HepG2 (cell line): ENCODE data around the gene GJC1. TPM values are rescaled to one million over a fixed set of nuclear protein-coding genes. Genes with fewer than 3 reads are reported as not detected.

ENCODE experiments used
- ATAC-seq: fragments of 200-7000 bp; cut with Tn5 transposase; 3 replicates; pipeline ENCODE4 v1.9.1; 2020; ENCODE audit warnings: mild to moderate bottlenecking, moderate library complexity
- BruUV-seq: library from RNA; stranded (reverse); fragments of 400-500 nt; replicated peaks from 2 replicates; lab custom pipeline; 2021; lab: Mats Ljungman, UMichigan
- CTCF ChIA-PET: fragments of 300-600 bp; formaldehyde crosslinking; extraction: SDS; loops from one replicate; lab custom pipeline; 2021; ENCODE audit warnings: low total read pairs, inconsistent platforms, low intra/inter-chr PET ratio; lab: Yijun Ruan, JAX
- POLR2A ChIA-PET: fragments of 350-600 bp; sonication (Branson Sonifier 250); formaldehyde crosslinking; loops from one replicate; lab custom pipeline; 2020; ENCODE audit warnings: antibody characterized with exemption, inconsistent platforms; lab: Yijun Ruan, JAX
- DNase-seq: peaks from one replicate; pipeline ENCODE4 v3.0.0-alpha.2; 2015; ENCODE audit warnings: low spot score
- FAIRE-seq: peaks from 3 replicates; lab custom pipeline; 2011; peaks lifted over from hg19 to GRCh38; lab: Jason Lieb, UNC
- H2AFZ ChIP-seq: one replicate; pipeline ENCODE4 v1.6.1; 2011; ENCODE audit warnings: low read length, inconsistent platforms
- H3K27ac ChIP-seq: fragments of 300-600 bp; 3 replicates; pipeline ENCODE4 v1.8.0; 2011; ENCODE audit warnings: mixed run types, mild to moderate bottlenecking, mixed read lengths, low read length, inconsistent platforms; ENCODE audit not compliant: insufficient read depth; ENCODE audit errors: extremely low read length
- H3K27me3 ChIP-seq, 2 experiments: fragments of 200-600 bp in 1 of 2; 2 replicates in 1 of 2; 3 replicates in 1 of 2; pipeline versions ENCODE4 v1.6.0 to v1.8.0; 2011; ENCODE audit warnings: low read length in 2 of 2, mild to moderate bottlenecking in 2 of 2, moderate library complexity in 2 of 2, inconsistent platforms in 1 of 2; ENCODE audit not compliant: insufficient read depth in 2 of 2, control insufficient read depth in 1 of 2
- H3K36me3 ChIP-seq, 2 experiments: fragments of 200-600 bp in 1 of 2; replicated peaks in 1 of 2; 2 replicates in 1 of 2; 3 replicates in 1 of 2; pipeline versions ENCODE4 v1.5.1 to v1.8.0; 2011; ENCODE audit warnings: low read length in 2 of 2, inconsistent platforms in 1 of 2; ENCODE audit not compliant: insufficient read depth in 2 of 2, control insufficient read depth in 1 of 2
- H3K4me1 ChIP-seq: 2 replicates; pipeline ENCODE4 v1.5.1; 2012; ENCODE audit warnings: low read length, inconsistent platforms; ENCODE audit not compliant: insufficient read depth
- H3K4me2 ChIP-seq: 2 replicates; pipeline ENCODE4 v1.6.0; 2011; ENCODE audit warnings: low read depth, low read length, inconsistent platforms
- H3K4me3 ChIP-seq, 3 experiments: fragments of 200-600 bp in 1 of 3; sonication (generic), shearing (Covaris generic) in 1 of 3; replicated peaks in 1 of 3; 2 replicates each; pipeline ENCODE4 v1.5.1; 2011 to 2016; ENCODE audit warnings: low read length in 3 of 3, inconsistent platforms in 2 of 3, low read depth in 2 of 3, mild to moderate bottlenecking in 2 of 3, control low read depth in 1 of 3, mixed read lengths in 1 of 3; ENCODE audit not compliant: insufficient read depth in 1 of 3
- H3K79me2 ChIP-seq: one replicate; pipeline ENCODE4 v1.6.1; 2011; ENCODE audit warnings: low read length, inconsistent platforms; ENCODE audit not compliant: insufficient read depth
- H3K9ac ChIP-seq: 2 replicates; pipeline ENCODE4 v1.6.0; 2011; ENCODE audit warnings: mild to moderate bottlenecking, low read depth, low read length, inconsistent platforms; ENCODE audit not compliant: insufficient read depth
- H3K9me3 ChIP-seq: 2 replicates; pipeline ENCODE4 v1.5.1; 2012; ENCODE audit warnings: mild to moderate bottlenecking, low read length
- H4K20me1 ChIP-seq: 2 replicates; pipeline ENCODE4 v1.6.0; 2011; ENCODE audit warnings: inconsistent platforms, mild to moderate bottlenecking, low read length, moderate library complexity; ENCODE audit not compliant: insufficient read depth
- MEF2D ChIP-seq: sonication (generic); formaldehyde crosslinking; IDR thresholded peaks from 2 replicates; pipeline ENCODE4 v1.5.1; 2020; ENCODE audit warnings: mild to moderate bottlenecking, missing genetic modification reagents
- PAXIP1 ChIP-seq: sonication (generic); formaldehyde crosslinking; conservative IDR thresholded peaks from 2 replicates; pipeline ENCODE4 v1.4.0; 2020; ENCODE audit warnings: mild to moderate bottlenecking, missing genetic modification reagents, moderate library complexity
- RERE ChIP-seq: IDR thresholded peaks from 2 replicates; pipeline ENCODE4 v1.6.1; 2016; ENCODE audit warnings: low read depth, missing genetic modification reagents, missing compliant biosample characterization
- TOE1 ChIP-seq: sonication (generic); formaldehyde crosslinking; IDR thresholded peaks from 2 replicates; pipeline ENCODE4 v1.4.0; 2020; ENCODE audit warnings: mild to moderate bottlenecking, missing genetic modification reagents
- ZNF646 ChIP-seq: sonication (generic); formaldehyde crosslinking; IDR thresholded peaks from 2 replicates; pipeline ENCODE4 v1.9.0; 2021; ENCODE audit warnings: mild to moderate bottlenecking, missing genetic modification reagents
- WGBS: methylation state at CpG from one replicate; pipeline ENCODE4 v1.1.6; 2017; ENCODE audit warnings: low lambda C conversion rate; 5-methylcytosine and 5-hydroxymethylcytosine counted together
- in situ Hi-C: cut with HindIII; loops from 2 replicates; pipeline ENCODE4 v1.10.0; 2017; ENCODE audit warnings: low pct_unique_long_range_greater_than_20kb; ENCODE audit not compliant: extremely low pct_ligation_motif_present
- intact Hi-C: fragments of 100-400 bp; cut with micrococcal nuclease; formaldehyde crosslinking; loops from one replicate; pipeline ENCODE4 v1.10.0; 2022; ENCODE audit not compliant: unreplicated experiment
- polyA plus RNA-seq, 8 experiments: library from polyadenylated mRNA; depleted of rRNA in 3 of 8; stranded (reverse) in 7 of 8; unstranded in 1 of 8; fragments of >200 nt; fragmentation: Illumina TruSeq in 4 of 8; extraction: Trizol in 4 of 8; gene quantifications; 2 replicates each; pipeline versions ENCODE4 v1.2.1 to v1.2.3, GENCODE V29; 2011 to 2016; ENCODE audit warnings: low read depth in 4 of 8, missing spikeins in 1 of 8, mixed read lengths in 1 of 8; ENCODE audit not compliant: insufficient read depth in 1 of 8
- total RNA-seq, 5 experiments: library from RNA; depleted of rRNA; stranded (reverse); fragments of >200 nt; fragmentation: Illumina TruSeq; extraction: Trizol; gene quantifications; 2 replicates each; pipeline ENCODE4 v1.2.3, GENCODE V29; 2016; ENCODE audit warnings: low read depth in 1 of 5

The GJC1 gene
- total and polyA plus RNA-seq, 2 of the 13 experiments (the other 11 are each of a cell fraction or from before 2014, with no cell fraction given) = 1.7 TPM

GRCh38 chr17:44798356-44798755 is 31.7 kb downstream of the GJC1 start:
- in situ Hi-C loops (loop anchor here (25.0 kb wide), 1 partner anchor 214 kb away; no protein-coding TSS in a partner anchor), intact Hi-C loops (no loop called here)
- Histone ChIP-seq H3K27ac (no peak overlapping the region), H3K4me2 (no peak overlapping the region), H3K36me3 (0 out of 5 replicates have a peak, but pooled peaks cover 0 to 1% of the 10 kb centered on the region in 2 experiments), H3K4me1 (peaks cover 22% of the 10 kb centered on the region), H3K9ac (no peak overlapping the region), H3K79me2 (no peaks in the 10 kb centered on the region), H4K20me1 (no peaks in the 10 kb centered on the region), H3K4me3 (no peak overlapping the region), H2AFZ (no peak overlapping the region), H3K9me3 (no peaks in the 10 kb centered on the region), H3K27me3 (peaks cover 0 to 3% of the 10 kb centered on the region in 2 experiments; a peak in 2 of 5 replicates)
- 23% methylated on average over 2 of the region's 2 CpGs for WGBS
- ATAC-seq (no peak), FAIRE-seq (no peak), DNase-seq (no peak)
- ChIA-PET CTCF (no interaction called here), POLR2A (interaction anchor here (0.6 kb wide), 1 partner anchor 29 kb away, joined by 3 read pairs; no protein-coding TSS in a partner anchor)
- no TSS peak for BruUV-seq
- TF ChIP-seq ZNF646 (no peak), RERE (no peak), TOE1 (CRISPR knock-in tag) (no peak), MEF2D (CRISPR knock-in tag) (no peak), PAXIP1 (CRISPR knock-in tag) (no peak)
